ENCODE measurements around the gene CNTROB.
A peak's percentile ranks its signal among the peaks of the same experiment; 100 is the strongest.

CNTROB gene

DNA sequence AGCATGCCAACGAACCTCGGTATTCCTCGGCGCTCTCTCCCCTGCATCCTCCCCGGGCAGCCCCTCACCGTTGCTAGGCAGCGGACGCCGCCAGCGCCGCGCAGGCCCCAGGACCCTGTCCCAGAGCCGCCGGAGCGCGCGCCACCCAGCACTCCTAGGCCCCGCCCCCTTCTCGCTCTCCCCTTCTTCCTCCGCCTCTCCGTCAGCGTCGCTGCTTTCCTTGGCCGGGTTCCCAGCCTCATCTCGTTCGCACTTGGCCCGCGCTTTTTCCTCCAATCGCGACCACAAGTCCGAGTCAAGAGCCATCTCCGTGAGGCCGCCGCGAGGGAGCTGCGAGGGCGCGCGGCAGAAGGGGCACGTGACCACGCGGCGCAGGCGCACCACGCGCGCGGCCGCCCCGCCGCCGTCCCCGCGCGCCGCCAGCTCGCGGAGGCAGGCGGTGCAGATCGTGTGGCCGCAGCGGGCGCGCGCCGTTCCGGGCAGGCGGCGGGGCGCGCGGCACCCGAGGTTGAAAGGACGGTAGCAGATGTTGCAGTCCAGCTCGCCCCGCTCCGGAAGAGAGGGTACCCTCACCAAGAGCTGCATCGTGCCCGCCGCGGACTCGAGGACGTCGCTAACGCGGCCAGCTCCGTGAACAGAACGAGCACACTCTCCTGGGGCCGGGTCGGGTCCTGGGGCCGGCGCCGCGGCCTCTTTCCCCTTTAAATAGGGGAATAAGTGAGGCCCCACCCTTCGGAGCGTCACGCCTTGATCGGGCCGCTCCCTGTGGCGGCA is 16.2 kb upstream of the CNTROB start, which contains the start of gene RNF227:
TSS of gene RNF227 (minus strand) at position 679 of the 774 bp plus-strand sequence. CDS start at position 585, 94 bp downstream.
- H3K9me3 ChIP-seq (ENCODE audit: control insufficient read depth, insufficient read depth, low read length) = no peaks in the 10 kb centered on the region
- peak within 1 kb of the TSS; percentile 89 for H3K4me2 ChIP-seq (ENCODE audit: low read length)
- H3K4me1 ChIP-seq (ENCODE audit: control insufficient read depth, low read length) = peaks cover 37% of the 10 kb centered on the region
- TF ChIP-seq EZH2phosphoT487 (IDR thresholded peaks at IDR 0.05; ENCODE audit: borderline replicate concordance, low read length) (no peak), CTCF (IDR thresholded peaks at IDR 0.05; ENCODE audit: low read depth, low read length, poor library complexity, severe bottlenecking) (no peak)
- peak within 1 kb of the TSS; percentile 54 for H3K27ac ChIP-seq (ENCODE audit: low read depth, low read length)
- H3K4me3 ChIP-seq (ENCODE audit: low read length) = peak within 1 kb of the TSS; percentile 81
- H3K27me3 ChIP-seq (ENCODE audit: control insufficient read depth, low read length) = no peaks in the 10 kb centered on the region
- H3K9me2 ChIP-seq (replicated peaks; ENCODE audit: control insufficient read depth, low read length) = no peaks in the 10 kb centered on the region
- no peaks in the 10 kb centered on the region for H3K79me2 ChIP-seq (ENCODE audit: control insufficient read depth, low read length)
- peaks cover 27% of the 10 kb centered on the region for H3K36me3 ChIP-seq (ENCODE audit: control insufficient read depth, low read length)
- H4K20me1 ChIP-seq (ENCODE audit: control insufficient read depth, insufficient read depth, low read depth, low read length) = no peaks in the 10 kb centered on the region
- peaks cover 17% of the 10 kb centered on the region for H3F3A ChIP-seq (ENCODE audit: control insufficient read depth, insufficient read depth)

DNA sequence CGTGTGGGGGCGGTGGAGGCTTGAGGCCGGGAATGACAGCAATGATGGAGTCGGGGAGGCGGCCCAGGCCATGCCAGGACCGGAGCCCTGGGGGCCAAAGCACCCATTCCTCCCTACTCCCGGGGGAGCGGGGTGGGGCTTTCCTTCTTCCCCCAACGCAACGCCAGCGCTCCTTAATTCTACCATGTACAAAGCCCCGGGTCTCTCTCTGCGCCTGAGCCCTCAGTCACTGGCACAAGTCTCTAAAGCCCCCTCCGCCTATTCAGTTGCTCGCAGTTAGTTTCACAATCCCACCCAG is 15.7 kb upstream of the CNTROB start:
- Histone ChIP-seq H3K27ac (ENCODE audit: low read depth, low read length) (no peak overlapping the region), H3K9me3 (ENCODE audit: control insufficient read depth, insufficient read depth, low read length) (no peaks in the 10 kb centered on the region), H3F3A (ENCODE audit: control insufficient read depth, insufficient read depth) (peaks cover 19% of the 10 kb centered on the region), H3K27me3 (ENCODE audit: control insufficient read depth, low read length) (no peaks in the 10 kb centered on the region), H3K4me3 (ENCODE audit: low read length) (peak overlapping the region; percentile 81), H4K20me1 (ENCODE audit: control insufficient read depth, insufficient read depth, low read depth, low read length) (no peaks in the 10 kb centered on the region), H3K4me2 (ENCODE audit: low read length) (peak overlapping the region; percentile 89), H3K9me2 (replicated peaks; ENCODE audit: control insufficient read depth, low read length) (no peaks in the 10 kb centered on the region), H3K36me3 (ENCODE audit: control insufficient read depth, low read length) (peaks cover 22% of the 10 kb centered on the region), H3K4me1 (ENCODE audit: control insufficient read depth, low read length) (peaks cover 37% of the 10 kb centered on the region), H3K79me2 (ENCODE audit: control insufficient read depth, low read length) (no peaks in the 10 kb centered on the region)
- TF ChIP-seq EZH2phosphoT487 (IDR thresholded peaks at IDR 0.05; ENCODE audit: borderline replicate concordance, low read length) = no peak
- no peak for TF ChIP-seq CTCF (IDR thresholded peaks at IDR 0.05; ENCODE audit: low read depth, low read length, poor library complexity, severe bottlenecking)

DNA sequence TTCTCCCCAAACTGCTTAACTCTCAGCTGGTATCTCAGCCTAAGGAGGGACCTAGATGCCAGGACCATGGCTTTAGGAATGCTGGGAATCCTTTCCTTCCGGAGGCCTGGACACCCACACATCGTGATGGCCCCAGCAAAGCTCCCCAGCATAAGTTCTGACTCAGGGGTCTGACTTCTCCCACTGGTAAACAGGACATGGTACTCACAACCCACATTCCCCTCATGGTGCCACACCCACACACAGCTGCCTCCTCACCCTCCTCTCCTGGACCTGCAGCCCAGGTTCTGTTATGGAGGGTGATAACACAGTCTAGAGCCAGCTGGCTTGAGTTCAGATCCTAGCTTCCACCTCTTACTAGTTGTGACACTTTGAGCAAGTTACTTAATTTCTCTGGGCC is 15.2 kb upstream of the CNTROB start:
- TF ChIP-seq EZH2phosphoT487 (IDR thresholded peaks at IDR 0.05; ENCODE audit: borderline replicate concordance, low read length) (no peak), CTCF (IDR thresholded peaks at IDR 0.05; ENCODE audit: low read depth, low read length, poor library complexity, severe bottlenecking) (no peak)
- Histone ChIP-seq H3K4me1 (ENCODE audit: control insufficient read depth, low read length) (peaks cover 34% of the 10 kb centered on the region), H3K79me2 (ENCODE audit: control insufficient read depth, low read length) (no peaks in the 10 kb centered on the region), H3K27ac (ENCODE audit: low read depth, low read length) (no peak overlapping the region), H4K20me1 (ENCODE audit: control insufficient read depth, insufficient read depth, low read depth, low read length) (no peaks in the 10 kb centered on the region), H3K4me3 (ENCODE audit: low read length) (no peak overlapping the region), H3K9me2 (replicated peaks; ENCODE audit: control insufficient read depth, low read length) (no peaks in the 10 kb centered on the region), H3K9me3 (ENCODE audit: control insufficient read depth, insufficient read depth, low read length) (no peaks in the 10 kb centered on the region), H3K36me3 (ENCODE audit: control insufficient read depth, low read length) (peaks cover 17% of the 10 kb centered on the region), H3F3A (ENCODE audit: control insufficient read depth, insufficient read depth) (peaks cover 23% of the 10 kb centered on the region), H3K27me3 (ENCODE audit: control insufficient read depth, low read length) (no peaks in the 10 kb centered on the region), H3K4me2 (ENCODE audit: low read length) (no peak overlapping the region)

Measured in DOHH2 (cell line).